ENCODE results near the gene AGFG1.

The AGFG1 gene

DNA sequence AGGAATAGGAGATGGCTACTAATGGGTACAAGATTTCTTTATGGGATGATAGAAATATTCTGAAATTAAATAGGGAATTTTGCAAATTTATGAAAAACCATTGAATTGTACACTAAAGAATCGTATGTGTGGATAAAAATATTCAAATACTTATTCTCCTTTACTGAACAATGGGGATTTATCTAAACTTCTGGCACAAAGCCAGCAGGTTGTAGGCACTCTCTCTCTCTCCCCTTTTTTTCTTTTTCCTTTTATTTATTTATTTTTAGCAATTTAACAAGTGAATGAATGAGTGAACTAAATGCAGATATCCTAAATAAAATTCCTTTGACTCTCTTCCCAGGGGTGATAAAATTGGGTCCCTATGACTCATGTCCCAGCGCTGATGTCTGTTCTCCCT is 104.9 kb downstream of the AGFG1 start:
- no peak for DNase-seq (ENCODE audit: low read depth, low spot score)

DNA sequence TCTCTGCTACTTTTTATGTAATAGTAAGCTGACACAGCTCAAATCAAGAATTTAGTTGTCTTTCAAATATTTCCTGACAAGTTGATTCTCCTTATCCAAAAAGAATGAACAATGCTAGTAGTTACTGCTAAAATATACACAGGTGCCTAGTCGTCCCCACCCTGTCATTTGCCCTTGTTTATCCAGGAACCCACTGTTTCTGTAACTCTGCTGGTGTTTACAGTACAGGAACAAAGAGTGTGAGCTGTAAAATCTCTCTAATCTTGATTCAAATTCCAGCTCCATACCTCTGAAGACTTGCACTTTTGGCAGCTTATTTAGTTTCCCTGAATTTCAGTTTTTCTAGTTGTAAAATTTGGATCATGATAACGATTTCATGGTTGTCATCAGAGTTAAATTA is 105.6 kb downstream of the AGFG1 start:
- TF ChIP-seq ZNF274 (IDR thresholded peaks at IDR 0.05; ENCODE audit: low read depth, low read length): no peak
- TF ChIP-seq YY1 (IDR thresholded peaks at IDR 0.05; ENCODE audit: insufficient read depth, insufficient read length): no peak
- H3K4me3 ChIP-seq (ENCODE audit: insufficient read length, low read depth): no peak overlapping the region
- no peak for DNase-seq (ENCODE audit: low read depth, low spot score)
- H3K36me3 ChIP-seq (ENCODE audit: insufficient read depth, insufficient read length, low read length): no peaks in the 10 kb centered on the region
- H3K27me3 ChIP-seq (ENCODE audit: insufficient read depth, insufficient read length): no peaks in the 10 kb centered on the region
- H3K9me3 ChIP-seq (ENCODE audit: insufficient read depth, low read length): no peaks in the 10 kb centered on the region; the same call in 1 of the 2 replicates
- H3K9ac ChIP-seq (ENCODE audit: insufficient read length, low read depth): no peak overlapping the region
- H3K4me1 ChIP-seq (ENCODE audit: insufficient read depth, insufficient read length): no peaks in the 10 kb centered on the region

More for the DNA sequence above, 104.9 kb downstream of the AGFG1 start:
- Histone ChIP-seq H3K27me3 (ENCODE audit: insufficient read depth, insufficient read length) (no peaks in the 10 kb centered on the region), H3K4me1 (ENCODE audit: insufficient read depth, insufficient read length) (no peaks in the 10 kb centered on the region), H3K9me3 (ENCODE audit: insufficient read depth, low read length) (no peaks in the 10 kb centered on the region), H3K4me3 (ENCODE audit: insufficient read length, low read depth) (no peak overlapping the region), H3K9ac (ENCODE audit: insufficient read length, low read depth) (no peak overlapping the region), H3K36me3 (ENCODE audit: insufficient read depth, insufficient read length, low read length) (no peaks in the 10 kb centered on the region)
- TF ChIP-seq YY1 (IDR thresholded peaks at IDR 0.05; ENCODE audit: insufficient read depth, insufficient read length): no peak
- no peak for TF ChIP-seq SUZ12 (IDR thresholded peaks at IDR 0.05; ENCODE audit: extremely low read depth, insufficient read depth, insufficient read length)
- TF ChIP-seq ZNF274 (IDR thresholded peaks at IDR 0.05; ENCODE audit: low read depth, low read length): no peak

DNA sequence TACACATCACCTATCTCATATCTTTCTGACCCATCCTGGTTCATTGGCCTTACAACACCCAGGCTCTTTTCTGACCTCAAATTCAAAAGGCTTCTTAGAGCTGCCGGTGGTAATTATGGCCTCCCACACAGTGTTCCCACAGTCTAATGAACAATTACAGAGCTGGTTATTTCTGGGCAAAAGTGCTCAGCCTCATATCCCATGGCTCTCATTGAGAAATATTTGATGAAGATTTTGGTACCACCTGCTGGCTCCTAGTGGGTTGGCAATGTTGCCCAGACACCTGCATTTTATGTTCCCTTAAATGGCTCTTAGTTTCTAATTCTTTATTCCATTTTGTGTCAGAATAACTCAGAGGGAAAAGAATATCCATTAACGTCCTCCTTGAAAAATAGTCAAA is 106.7 kb downstream of the AGFG1 start:
- H3K4me3 ChIP-seq (ENCODE audit: insufficient read length, low read depth): no peak overlapping the region

DNA sequence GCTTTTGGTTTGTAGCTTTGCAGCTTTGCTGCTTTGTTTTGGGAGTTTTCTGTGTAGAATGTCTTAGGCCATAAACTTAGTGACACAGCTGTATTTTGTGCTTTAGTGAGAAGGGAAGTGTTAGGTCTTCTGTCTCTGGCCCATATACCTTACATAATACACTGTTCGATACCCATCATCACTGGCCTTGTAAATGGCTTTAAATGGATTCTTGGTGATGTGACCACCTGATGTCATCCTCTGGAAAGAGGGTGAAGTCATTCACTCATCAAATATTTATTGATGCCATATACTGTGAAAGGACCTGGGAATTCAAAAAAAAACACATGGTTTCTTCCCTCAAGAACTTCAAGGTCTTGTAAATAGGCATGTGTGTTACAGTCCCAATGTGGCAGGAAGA is 107.8 kb downstream of the AGFG1 start:
- Histone ChIP-seq H3K36me3 (ENCODE audit: insufficient read depth, insufficient read length, low read length) (no peaks in the 10 kb centered on the region), H3K27me3 (ENCODE audit: insufficient read depth, insufficient read length) (no peaks in the 10 kb centered on the region), H3K4me3 (ENCODE audit: insufficient read length, low read depth) (no peak overlapping the region), H3K9ac (ENCODE audit: insufficient read length, low read depth) (no peak overlapping the region), H3K4me1 (ENCODE audit: insufficient read depth, insufficient read length) (no peaks in the 10 kb centered on the region), H3K9me3 (ENCODE audit: insufficient read depth, low read length) (peaks cover 12% of the 10 kb centered on the region; the same call in 1 of the 2 replicates)
- TF ChIP-seq SUZ12 (IDR thresholded peaks at IDR 0.05; ENCODE audit: extremely low read depth, insufficient read depth, insufficient read length): no peak
- no peak for DNase-seq (ENCODE audit: low read depth, low spot score)

More for the DNA sequence above, 106.7 kb downstream of the AGFG1 start:
- no peak overlapping the region for H3K9ac ChIP-seq (ENCODE audit: insufficient read length, low read depth)
- no peak for TF ChIP-seq YY1 (IDR thresholded peaks at IDR 0.05; ENCODE audit: insufficient read depth, insufficient read length)
- TF ChIP-seq SUZ12 (IDR thresholded peaks at IDR 0.05; ENCODE audit: extremely low read depth, insufficient read depth, insufficient read length): no peak
- no peak for TF ChIP-seq ZNF274 (IDR thresholded peaks at IDR 0.05; ENCODE audit: low read depth, low read length)
- H3K36me3 ChIP-seq (ENCODE audit: insufficient read depth, insufficient read length, low read length): no peaks in the 10 kb centered on the region
- peaks cover 9% of the 10 kb centered on the region; the same call in 1 of the 2 replicates for H3K9me3 ChIP-seq (ENCODE audit: insufficient read depth, low read length)
- DNase-seq (ENCODE audit: low read depth, low spot score): no peak
- no peaks in the 10 kb centered on the region for H3K4me1 ChIP-seq (ENCODE audit: insufficient read depth, insufficient read length)
- H3K27me3 ChIP-seq (ENCODE audit: insufficient read depth, insufficient read length): no peaks in the 10 kb centered on the region

DNA sequence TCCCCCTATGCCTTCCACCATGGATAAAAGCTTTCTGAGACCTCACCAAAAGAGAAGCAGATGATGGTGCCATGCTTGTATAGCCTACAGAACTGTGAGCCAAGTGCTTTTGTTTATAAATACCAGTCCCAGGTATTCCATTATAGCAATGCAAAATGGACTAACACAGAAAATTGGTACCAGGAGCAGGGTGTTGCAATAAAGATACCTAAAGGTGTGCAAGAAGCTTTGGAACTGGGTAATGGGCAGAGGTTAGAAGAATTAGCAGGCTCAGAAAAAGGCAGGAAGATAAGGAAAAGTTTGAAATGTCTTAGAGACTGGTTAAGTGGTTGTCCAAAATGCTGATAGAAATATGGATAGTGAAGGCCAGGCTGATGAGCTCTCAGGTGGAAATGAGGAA is 110.4 kb downstream of the AGFG1 start:
- Histone ChIP-seq H3K4me3 (ENCODE audit: insufficient read length, low read depth) (no peak overlapping the region), H3K9ac (ENCODE audit: insufficient read length, low read depth) (no peak overlapping the region), H3K27me3 (ENCODE audit: insufficient read depth, insufficient read length) (no peaks in the 10 kb centered on the region), H3K36me3 (ENCODE audit: insufficient read depth, insufficient read length, low read length) (no peaks in the 10 kb centered on the region), H3K9me3 (ENCODE audit: insufficient read depth, low read length) (peaks cover 12% of the 10 kb centered on the region; the same call in 1 of the 2 replicates), H3K4me1 (ENCODE audit: insufficient read depth, insufficient read length) (no peaks in the 10 kb centered on the region)
- TF ChIP-seq ZNF274 (IDR thresholded peaks at IDR 0.05; ENCODE audit: low read depth, low read length) (no peak), SUZ12 (IDR thresholded peaks at IDR 0.05; ENCODE audit: extremely low read depth, insufficient read depth, insufficient read length) (no peak), YY1 (IDR thresholded peaks at IDR 0.05; ENCODE audit: insufficient read depth, insufficient read length) (no peak)
- no peak for DNase-seq (ENCODE audit: low read depth, low spot score)

- Histone ChIP-seq H3K36me3 (ENCODE audit: insufficient read depth, insufficient read length, low read length) (no peaks in the 10 kb centered on the region), H3K9ac (ENCODE audit: insufficient read length, low read depth) (no peak overlapping the region)
- TF ChIP-seq SUZ12 (IDR thresholded peaks at IDR 0.05; ENCODE audit: extremely low read depth, insufficient read depth, insufficient read length): no peak
- TF ChIP-seq ZNF274 (IDR thresholded peaks at IDR 0.05; ENCODE audit: low read depth, low read length): no peak
- no peak for TF ChIP-seq YY1 (IDR thresholded peaks at IDR 0.05; ENCODE audit: insufficient read depth, insufficient read length)
Measured at GRCh38 chr2:227592694-227593387, 120.9 kb downstream of the AGFG1 start.

GRCh38 chr2:227595797-227596196 is 123.8 kb downstream of the AGFG1 start:
- DNase-seq (ENCODE audit: low read depth, low spot score): no peak
- Histone ChIP-seq H3K4me1 (ENCODE audit: insufficient read depth, insufficient read length) (no peaks in the 10 kb centered on the region), H3K4me3 (ENCODE audit: insufficient read length, low read depth) (no peak overlapping the region), H3K9ac (ENCODE audit: insufficient read length, low read depth) (no peak overlapping the region), H3K9me3 (ENCODE audit: insufficient read depth, low read length) (no peaks in the 10 kb centered on the region), H3K27me3 (ENCODE audit: insufficient read depth, insufficient read length) (no peaks in the 10 kb centered on the region), H3K36me3 (ENCODE audit: insufficient read depth, insufficient read length, low read length) (no peaks in the 10 kb centered on the region)
- TF ChIP-seq YY1 (IDR thresholded peaks at IDR 0.05; ENCODE audit: insufficient read depth, insufficient read length) (no peak), ZNF274 (IDR thresholded peaks at IDR 0.05; ENCODE audit: low read depth, low read length) (no peak), SUZ12 (IDR thresholded peaks at IDR 0.05; ENCODE audit: extremely low read depth, insufficient read depth, insufficient read length) (no peak)

More at GRCh38 chr2:227592694-227593387, 120.9 kb downstream of the AGFG1 start:
- H3K4me3 ChIP-seq (ENCODE audit: insufficient read length, low read depth): no peak overlapping the region
- H3K27me3 ChIP-seq (ENCODE audit: insufficient read depth, insufficient read length): no peaks in the 10 kb centered on the region
- H3K4me1 ChIP-seq (ENCODE audit: insufficient read depth, insufficient read length): no peaks in the 10 kb centered on the region
- no peak for DNase-seq (ENCODE audit: low read depth, low spot score)
- H3K9me3 ChIP-seq (ENCODE audit: insufficient read depth, low read length): peaks cover 7% of the 10 kb centered on the region; the same call in 1 of the 2 replicates
